Ovary (tissue), 9 donors: ENCODE measurements around the gene HEPHL1. TPM values are rescaled to one million over a fixed set of nuclear protein-coding genes. Genes with fewer than 3 reads are reported as not detected.

ENCODE experiments used
- DNase-seq, 5 donors: peaks; one replicate each; pipeline ENCODE4 v3.0.0-alpha.2; 2019 to 2020
- H3K27ac ChIP-seq, 2 donors: fragments of 200-600 bp; one replicate each; pipeline versions ENCODE4 v1.5.1 to v1.8.0; 2019 to 2022
- H3K27me3 ChIP-seq: fragments of 200-600 bp; one replicate; pipeline ENCODE4 v1.8.0; 2022
- H3K36me3 ChIP-seq: fragments of 200-600 bp; sonication (generic); one replicate; pipeline ENCODE4 v1.5.1; 2019
- H3K4me1 ChIP-seq: one replicate; pipeline ENCODE4 v1.8.1; 2013; ENCODE audit warnings: mild to moderate bottlenecking, moderate library complexity; ENCODE audit not compliant: insufficient read depth
- H3K4me3 ChIP-seq: fragments of 200-600 bp; sonication (generic); one replicate; pipeline ENCODE4 v1.5.1; 2017
- H3K9me3 ChIP-seq, 2 donors: fragments of 200-600 bp in 1 of 2; sonication (generic) in 1 of 2; one replicate each; pipeline versions ENCODE4 v1.5.1 to v1.8.1; 2013 to 2019; ENCODE audit warnings: mild to moderate bottlenecking in 1 of 2, moderate library complexity in 1 of 2
- CTCF ChIP-seq, 3 donors: fragments of 450-650 bp in 2 of 3; fragments of 200-600 bp in 1 of 3; IDR thresholded peaks; one replicate each; pipeline versions ENCODE4 v1.5.1 to v1.8.0; 2016 to 2022; ENCODE audit warnings: antibody characterized with exemption in 3 of 3, mild to moderate bottlenecking in 1 of 3
- EP300 ChIP-seq: sonication (generic); formaldehyde crosslinking; IDR thresholded peaks from one replicate; pipeline ENCODE4 v1.6.1; 2017; ENCODE audit warnings: antibody characterized with exemption
- POLR2A ChIP-seq: fragments of 450-650 bp; IDR thresholded peaks from one replicate; pipeline ENCODE4 v1.6.1; 2017; ENCODE audit warnings: antibody characterized with exemption, mild to moderate bottlenecking, moderate library complexity
- WGBS, 3 donors: extraction: QIAGEN DNeasy Blood & Tissue Kit in 1 of 3; methylation state at CpG; one replicate each; pipeline versions ENCODE4 v1.1.5 to v1.1.7; 2013 to 2017; 5-methylcytosine and 5-hydroxymethylcytosine counted together
- intact Hi-C, 4 donors: fragments of 100-400 bp; cut with DNase I; formaldehyde crosslinking; loops; one replicate each; pipeline versions ENCODE4 v1.11.0 to v1.15.1; 2022 to 2023
- polyA plus RNA-seq, 2 donors: library from polyadenylated mRNA; stranded (reverse); fragments of 200-250 nt in 1 of 2; fragments of 350-450 nt in 1 of 2; fragmentation: Illumina TruSeq in 1 of 2; extraction: RNeasy Lipid Tissue Mini Kit (QIAGEN cat#74804) in 1 of 2; gene quantifications; one replicate each; pipeline ENCODE4 v1.2.3, GENCODE V29; 2013 to 2014
- total RNA-seq, 7 donors: library from RNA; depleted of rRNA in 2 of 7; stranded (reverse); fragments of >200 nt in 2 of 7; fragmentation: NEBNext Ultra II Directional in 3 of 7; extraction: Animal tissue kit (Norgen Biotek cat#: 25700) in 3 of 7; gene quantifications; one replicate each; pipeline versions ENCODE4 v1.1.0 to v1.2.4, GENCODE V29; 2016 to 2023
- donor health status: DM: no; HTN: no; CAD: no; lungs with moderate emphysema.
- donor health status: DM: no; HTN: no; CAD: no.
- donor health status: Bipolar disorder and iron deficiency.
- donor health status: DM: yes; HTN: yes; CAD: no.
- donor health status: DM: no; HTN: no; CAD: no.
- donor health status: DM: yes; HTN: yes; CAD: no.

Gene HEPHL1
- total and polyA plus RNA-seq, 9 donors: 0.02 to 0.03 TPM; not detected in 7

- no peak for TF ChIP-seq EP300
- TF ChIP-seq POLR2A: no peak
- Histone ChIP-seq H3K27me3 (no peaks in the 10 kb centered on the region), H3K36me3 (no peaks in the 10 kb centered on the region), H3K9me3 (no peaks in the 10 kb centered on the region), H3K27ac (no peak overlapping the region), H3K4me1 (peaks cover 23% of the 10 kb centered on the region), H3K4me3 (no peak overlapping the region)
- 87 to 92% (median 91%) methylated on average over 4 of the region's 4 CpGs for WGBS, 3 donors
- no peak for DNase-seq
- intact Hi-C loops: no loop called here
Measured at GRCh38 chr11:94132823-94133408, 111.8 kb downstream of the HEPHL1 start.

- WGBS, 3 donors: 85 to 91% (median 88%) methylated on average over 4 of the region's 4 CpGs
- H3K9me3 ChIP-seq: no peaks in the 10 kb centered on the region
- no peak overlapping the region for H3K27ac ChIP-seq
- DNase-seq: no peak
- H3K4me3 ChIP-seq: no peak overlapping the region
- H3K36me3 ChIP-seq: no peaks in the 10 kb centered on the region
- H3K4me1 ChIP-seq: peaks cover 23% of the 10 kb centered on the region
- H3K27me3 ChIP-seq: no peaks in the 10 kb centered on the region
- intact Hi-C loops: no loop called here
- TF ChIP-seq CTCF (IDR thresholded peaks at IDR 0.05) (no peak), EP300 (no peak), POLR2A (no peak)
Measured at GRCh38 chr11:94133752-94134151, 112.6 kb downstream of the HEPHL1 start.

GRCh38 chr11:94134651-94135512, 113.7 kb downstream of the HEPHL1 start:
- peak overlapping the region; percentile 25 to 62 for H3K27ac ChIP-seq
- H3K27me3 ChIP-seq: no peaks in the 10 kb centered on the region
- H3K36me3 ChIP-seq: no peaks in the 10 kb centered on the region
- WGBS, 3 donors: 24 to 30% (median 25%) methylated on average over 10 of the region's 10 CpGs
- peak; percentile 67 to 84 (median 74) for DNase-seq
- H3K9me3 ChIP-seq: no peaks in the 10 kb centered on the region
- peaks cover 26% of the 10 kb centered on the region for H3K4me1 ChIP-seq
- TF ChIP-seq CTCF (IDR thresholded peaks at IDR 0.05) (no peak), EP300 (no peak), POLR2A (no peak)
- intact Hi-C loops: no loop called here
- no peak overlapping the region for H3K4me3 ChIP-seq

GRCh38 chr11:94139416-94139815, 118.3 kb downstream of the HEPHL1 start:
- no peaks in the 10 kb centered on the region for H3K27me3 ChIP-seq
- peaks cover 11% of the 10 kb centered on the region for H3K4me1 ChIP-seq
- H3K36me3 ChIP-seq: no peaks in the 10 kb centered on the region
- TF ChIP-seq EP300 (no peak), POLR2A (no peak), CTCF (IDR thresholded peaks at IDR 0.05) (no peak)
- no peak for DNase-seq
- H3K27ac ChIP-seq: no peak overlapping the region
- WGBS, 3 donors: 91 to 92% (median 91%) methylated on average over 4 of the region's 4 CpGs
- no peak overlapping the region for H3K4me3 ChIP-seq
- intact Hi-C loops: no loop called here
- H3K9me3 ChIP-seq: no peaks in the 10 kb centered on the region

GRCh38 chr11:94140154-94140655, 119.1 kb downstream of the HEPHL1 start:
- Histone ChIP-seq H3K4me1 (peaks cover 6% of the 10 kb centered on the region), H3K9me3 (no peaks in the 10 kb centered on the region), H3K4me3 (no peak overlapping the region), H3K36me3 (no peaks in the 10 kb centered on the region), H3K27ac (no peak overlapping the region), H3K27me3 (no peaks in the 10 kb centered on the region)
- no peak for DNase-seq
- TF ChIP-seq CTCF (IDR thresholded peaks at IDR 0.05) (no peak), POLR2A (no peak), EP300 (no peak)
- intact Hi-C loops: no loop called here
- 86 to 91% (median 89%) methylated on average over 2 of the region's 2 CpGs for WGBS, 3 donors
